ENCODE data around the gene RO60. TPM values are rescaled to one million over a fixed set of nuclear protein-coding genes. Genes with fewer than 3 reads are reported as not detected.

RO60 gene
- total RNA-seq (2021; ENCODE audit: unreplicated experiment) (69.5 TPM), Bru-seq, nascent RNA (percentile 93 among the genes with signal in this experiment), BruChase-seq, experiment 1, labeled RNA remaining after a 6-hour chase (percentile 99 among the genes with signal in this experiment), BruChase-seq, experiment 2, labeled RNA remaining after a 2-hour chase (percentile 97 among the genes with signal in this experiment)
- polyA plus RNA-seq (2012) = 16.5 and 19.7 TPM in 2 replicates
- long read RNA-seq, full-length matches to known transcripts = 90 of 128 reads
- long read RNA-seq, partial matches to known transcripts = 3 of 128 reads
- long read RNA-seq, other reads (novel, unspliced or antisense) = 35 of 128 reads

- POLR2A ChIA-PET = interaction anchor here (0.6 to 2.1 kb wide), 14 partner anchors 10 to 252 kb away, joined by 3 to 8 read pairs (median 4); partner anchors contain the start of gene GLRX2
- ATAC-seq = peak; percentile 94
- no TSS peak for BruUV-seq (replicated peaks)
- RAD21 ChIA-PET (ENCODE audit: low non-redundant PET in 1 of 2, low total read pairs in 2 of 2, uncharacterized antibody in 2 of 2, unreplicated experiment in 2 of 2) = interaction anchor here in 1 of 2 experiments (0.8 kb wide), 1 partner anchor 62 kb away, joined by 3 read pairs; the partner anchor contains the start of gene CDC73
- Histone ChIP-seq H3K9me3 (ENCODE audit: control insufficient read depth in 1 of 2, insufficient read depth in 1 of 2, low read depth in 1 of 2, low read length in 2 of 2) (no peaks in the 10 kb centered on the region), H4K20me1 (ENCODE audit: insufficient read depth) (0 out of 2 replicates have a peak, but pooled peaks cover 7% of the 10 kb centered on the region), H3K9ac (ENCODE audit: low read length) (peak within 1 kb of the TSS; percentile 93), H3K36me3 (ENCODE audit: control insufficient read depth in 1 of 2, insufficient read depth in 2 of 2, low read length in 2 of 2) (no peaks in the 10 kb centered on the region; a peak in 1 of 4 replicates), H2AFZ (ENCODE audit: low read depth, low read length, poor library complexity, severe bottlenecking) (peak within 1 kb of the TSS; percentile 45), H3K4me3 (replicated peaks in 1 of 2; ENCODE audit: low read depth in 1 of 2, low read length in 2 of 2) (peak within 1 kb of the TSS; percentile 77 to 92), H3K79me2 (ENCODE audit: insufficient read depth, low read length) (peaks cover 97% of the 10 kb centered on the region), H3K4me2 (ENCODE audit: low read length) (peak within 1 kb of the TSS; percentile 74), H3K9me2 (ENCODE audit: insufficient read depth) (no peaks in the 10 kb centered on the region), H3K27me3 (ENCODE audit: insufficient read depth, low read length) (no peaks in the 10 kb centered on the region), H3K4me1 (ENCODE audit: control insufficient read depth in 1 of 2, insufficient read depth in 2 of 2, low read length in 2 of 2) (peaks cover 11 to 25% of the 10 kb centered on the region in 2 experiments; a peak in 3 of 4 replicates), H3K27ac (ENCODE audit: low read depth, low read length) (peak within 1 kb of the TSS; percentile 93)
- DNase-seq (ENCODE audit: low read depth, low spot score) = peak; percentile 99
- intact Hi-C loops (cut with micrococcal nuclease) = loop anchor here (1.0 kb wide), 2 partner anchors 46 to 63 kb away; partner anchors contain the start of genes CDC73 and GLRX2
- CTCF ChIA-PET = interaction anchor here (0.7 to 0.9 kb wide), 4 partner anchors 10 to 252 kb away, joined by 3 to 4 read pairs (median 3); no protein-coding TSS in a partner anchor
- no peak for TF ChIP-seq CTCF (IDR thresholded peaks at IDR 0.05 in 2 of 3, conservative IDR thresholded peaks at IDR 0.05 in 1 of 3; ENCODE audit: borderline replicate concordance in 1 of 3, insufficient read depth in 1 of 3, low read depth in 2 of 3, low read length in 2 of 3)
- TF ChIP-seq RAD21 (IDR thresholded peaks at IDR 0.05; ENCODE audit: low read depth) = no peak; the same call in 1 of the 2 replicates
- no peak for TF ChIP-seq ZNF274 (IDR thresholded peaks at IDR 0.05; ENCODE audit: low read depth, low read length)
- peak; percentile 90 for TF ChIP-seq ELF1 (IDR thresholded peaks at IDR 0.05; ENCODE audit: borderline replicate concordance, low read depth)
- peak; percentile 100 for TF ChIP-seq CBX3 (IDR thresholded peaks at IDR 0.05; ENCODE audit: low read depth)
- TF ChIP-seq, protein P1, sequence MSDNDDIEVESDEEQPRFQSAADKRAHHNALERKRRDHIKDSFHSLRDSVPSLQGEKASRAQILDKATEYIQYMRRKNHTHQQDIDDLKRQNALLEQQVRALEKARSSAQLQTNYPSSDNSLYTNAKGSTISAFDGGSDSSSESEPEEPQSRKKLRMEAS (IDR thresholded peaks at IDR 0.05) = peak; percentile 97
- TF ChIP-seq SIN3A (IDR thresholded peaks at IDR 0.05; ENCODE audit: low read depth) = peak; percentile 99
- peak; percentile 73 for TF ChIP-seq EGR1 (IDR thresholded peaks at IDR 0.05; ENCODE audit: low read depth)
- TF ChIP-seq, protein P2, sequence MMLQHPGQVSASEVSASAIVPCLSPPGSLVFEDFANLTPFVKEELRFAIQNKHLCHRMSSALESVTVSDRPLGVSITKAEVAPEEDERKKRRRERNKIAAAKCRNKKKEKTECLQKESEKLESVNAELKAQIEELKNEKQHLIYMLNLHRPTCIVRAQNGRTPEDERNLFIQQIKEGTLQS (IDR thresholded peaks at IDR 0.05) = no peak; the same call in 1 of the 2 replicates
- peak; percentile 91 for TF ChIP-seq TCF7L2 (IDR thresholded peaks at IDR 0.05; ENCODE audit: borderline replicate concordance, extremely low read depth, insufficient read depth, insufficient read length)
- TF ChIP-seq EZH2 (IDR thresholded peaks at IDR 0.05) = no peak
- TF ChIP-seq SP1 (IDR thresholded peaks at IDR 0.05; ENCODE audit: low read depth) = peak; percentile 98
- TF ChIP-seq FOSL1 (IDR thresholded peaks at IDR 0.05; ENCODE audit: low read depth) = peak; percentile 58; the same call in 1 of the 2 replicates
- TF ChIP-seq, protein P3, sequence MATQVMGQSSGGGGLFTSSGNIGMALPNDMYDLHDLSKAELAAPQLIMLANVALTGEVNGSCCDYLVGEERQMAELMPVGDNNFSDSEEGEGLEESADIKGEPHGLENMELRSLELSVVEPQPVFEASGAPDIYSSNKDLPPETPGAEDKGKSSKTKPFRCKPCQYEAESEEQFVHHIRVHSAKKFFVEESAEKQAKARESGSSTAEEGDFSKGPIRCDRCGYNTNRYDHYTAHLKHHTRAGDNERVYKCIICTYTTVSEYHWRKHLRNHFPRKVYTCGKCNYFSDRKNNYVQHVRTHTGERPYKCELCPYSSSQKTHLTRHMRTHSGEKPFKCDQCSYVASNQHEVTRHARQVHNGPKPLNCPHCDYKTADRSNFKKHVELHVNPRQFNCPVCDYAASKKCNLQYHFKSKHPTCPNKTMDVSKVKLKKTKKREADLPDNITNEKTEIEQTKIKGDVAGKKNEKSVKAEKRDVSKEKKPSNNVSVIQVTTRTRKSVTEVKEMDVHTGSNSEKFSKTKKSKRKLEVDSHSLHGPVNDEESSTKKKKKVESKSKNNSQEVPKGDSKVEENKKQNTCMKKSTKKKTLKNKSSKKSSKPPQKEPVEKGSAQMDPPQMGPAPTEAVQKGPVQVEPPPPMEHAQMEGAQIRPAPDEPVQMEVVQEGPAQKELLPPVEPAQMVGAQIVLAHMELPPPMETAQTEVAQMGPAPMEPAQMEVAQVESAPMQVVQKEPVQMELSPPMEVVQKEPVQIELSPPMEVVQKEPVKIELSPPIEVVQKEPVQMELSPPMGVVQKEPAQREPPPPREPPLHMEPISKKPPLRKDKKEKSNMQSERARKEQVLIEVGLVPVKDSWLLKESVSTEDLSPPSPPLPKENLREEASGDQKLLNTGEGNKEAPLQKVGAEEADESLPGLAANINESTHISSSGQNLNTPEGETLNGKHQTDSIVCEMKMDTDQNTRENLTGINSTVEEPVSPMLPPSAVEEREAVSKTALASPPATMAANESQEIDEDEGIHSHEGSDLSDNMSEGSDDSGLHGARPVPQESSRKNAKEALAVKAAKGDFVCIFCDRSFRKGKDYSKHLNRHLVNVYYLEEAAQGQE (IDR thresholded peaks at IDR 0.05; ENCODE audit: low read depth) = no peak
- TF ChIP-seq ZFX (IDR thresholded peaks at IDR 0.05) = peak; percentile 86
- TF ChIP-seq POLR2A (IDR thresholded peaks at IDR 0.05; ENCODE audit: borderline replicate concordance, extremely low read depth, insufficient read depth, insufficient read length) = peak; percentile 94
- peak; percentile 83 for TF ChIP-seq JUND (IDR thresholded peaks at IDR 0.05)
Measured at GRCh38 chr1:193059282-193060114, at the start of gene RO60, which contains the start of gene UCHL5. Gene RO60, plus strand, starts transcription at chr1:193059612. Its CDS starts 9,443 bp downstream, at chr1:193069055. Gene UCHL5, minus strand, starts transcription at chr1:193059360. Its CDS starts 100 bp downstream, at chr1:193059260.

Measured in HCT116 (cell line).